ENCODE data around the gene CBY3.
"Not testable (repeated sequence)": the region's sequence is repeated elsewhere in the genome, so short reads cannot be mapped to it uniquely, and the experiment has no call there.

DNA sequence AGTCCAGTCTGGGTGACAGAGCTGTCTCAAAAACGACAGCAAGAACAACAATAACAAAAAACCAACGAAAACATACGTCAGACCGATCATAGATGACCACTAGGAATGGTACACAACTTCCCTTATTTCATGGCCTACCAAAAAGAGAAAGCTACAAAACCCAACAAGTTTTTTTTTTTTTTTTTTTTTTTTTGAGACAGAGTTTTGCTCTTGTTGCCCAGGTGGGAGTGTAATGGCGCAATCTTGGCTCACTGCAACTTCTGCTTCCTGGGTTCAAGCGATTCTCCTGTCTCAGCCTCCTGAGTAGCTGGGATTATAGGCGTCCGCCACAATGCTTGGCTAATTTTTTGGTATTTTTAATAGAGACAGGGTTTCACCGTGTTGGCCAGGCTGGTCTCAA, 8.4 kb upstream of the CBY3 start:
- not testable (repeated sequence) for TF ChIP-seq YY1 (IDR thresholded peaks at IDR 0.05; ENCODE audit: insufficient read depth, insufficient read length); ZNF274 (IDR thresholded peaks at IDR 0.05; ENCODE audit: low read depth, low read length); SUZ12 (IDR thresholded peaks at IDR 0.05; ENCODE audit: extremely low read depth, insufficient read depth, insufficient read length)

Measured in NT2/D1 (cell line).